H9 (cell line): ENCODE measurements around the gene MTTP. TPM values are rescaled to one million over a fixed set of nuclear protein-coding genes. Genes with fewer than 3 reads are reported as not detected.

Experiments
- DNase-seq: peaks from one replicate; pipeline ENCODE4 v3.0.0-alpha.2; 2017
- H2AFZ ChIP-seq: one replicate; pipeline ENCODE4 v1.6.1; 2013; ENCODE audit warnings: mild to moderate bottlenecking, low read length, control low read depth, moderate library complexity
- H2AK5ac ChIP-seq: 2 replicates; pipeline ENCODE4 v1.6.1; 2013; ENCODE audit warnings: low read length, control low read depth, mixed read lengths; ENCODE audit not compliant: insufficient read length
- H2BK120ac ChIP-seq: one replicate; pipeline ENCODE4 v1.6.1; 2013; ENCODE audit warnings: low read depth, mild to moderate bottlenecking, low read length, control low read depth, inconsistent platforms; ENCODE audit not compliant: poor library complexity, severe bottlenecking
- H2BK12ac ChIP-seq: 2 replicates; pipeline ENCODE4 v1.6.1; 2013; ENCODE audit warnings: low read length, control low read depth, mixed read lengths, low read depth; ENCODE audit not compliant: insufficient read length
- H2BK15ac ChIP-seq: 2 replicates; pipeline ENCODE4 v1.6.1; 2013; ENCODE audit warnings: low read depth, low read length, control low read depth
- H2BK20ac ChIP-seq: one replicate; pipeline ENCODE4 v1.6.1; 2013; ENCODE audit warnings: low read depth, mild to moderate bottlenecking, low read length, control low read depth, inconsistent platforms; ENCODE audit not compliant: poor library complexity, severe bottlenecking
- H2BK5ac ChIP-seq: 2 replicates; pipeline ENCODE4 v1.6.1; 2013; ENCODE audit warnings: low read length, control low read depth, mixed read lengths; ENCODE audit not compliant: insufficient read length
- H3K14ac ChIP-seq: 2 replicates; pipeline ENCODE4 v1.6.1; 2013; ENCODE audit warnings: low read length, control low read depth; ENCODE audit not compliant: insufficient read depth
- H3K18ac ChIP-seq: 2 replicates; pipeline ENCODE4 v1.6.1; 2013; ENCODE audit warnings: low read depth, mild to moderate bottlenecking, mixed read lengths, low read length, control low read depth; ENCODE audit not compliant: insufficient read length
- H3K23ac ChIP-seq: 2 replicates; pipeline ENCODE4 v1.6.1; 2013; ENCODE audit warnings: low read length, control low read depth, mixed read lengths, low read depth; ENCODE audit not compliant: insufficient read length
- H3K23me2 ChIP-seq: 2 replicates; pipeline ENCODE4 v1.6.1; 2013; ENCODE audit warnings: low read depth, mild to moderate bottlenecking, mixed read lengths, low read length, control low read depth; ENCODE audit not compliant: insufficient read length, poor library complexity, severe bottlenecking
- H3K27ac ChIP-seq: 2 replicates; pipeline ENCODE4 v1.5.1; 2013; ENCODE audit warnings: low read length, control low read depth, mixed read lengths, low read depth; ENCODE audit not compliant: insufficient read length
- H3K27me3 ChIP-seq: 2 replicates; pipeline ENCODE4 v1.6.1; 2013; ENCODE audit warnings: low read length, control low read depth, inconsistent platforms; ENCODE audit not compliant: insufficient read depth
- H3K4ac ChIP-seq: 2 replicates; pipeline ENCODE4 v1.6.1; 2013; ENCODE audit warnings: low read depth, mild to moderate bottlenecking, control low read depth, inconsistent platforms, low read length, moderate library complexity
- H3K4me1 ChIP-seq: 2 replicates; pipeline ENCODE4 v1.6.1; 2013; ENCODE audit warnings: low read length, control low read depth, inconsistent platforms; ENCODE audit not compliant: insufficient read depth
- H3K4me2 ChIP-seq: 2 replicates; pipeline ENCODE4 v1.6.1; 2013; ENCODE audit warnings: low read length, control low read depth, mixed read lengths; ENCODE audit not compliant: insufficient read length, insufficient read depth
- H3K56ac ChIP-seq: 2 replicates; pipeline ENCODE4 v1.6.1; 2013; ENCODE audit warnings: low read depth, mild to moderate bottlenecking, mixed read lengths, low read length, control low read depth; ENCODE audit not compliant: insufficient read length
- H3K79me1 ChIP-seq: 2 replicates; pipeline ENCODE4 v1.6.1; 2013; ENCODE audit warnings: low read depth, mild to moderate bottlenecking, moderate library complexity, low read length, control low read depth, inconsistent platforms; ENCODE audit not compliant: insufficient read depth, poor library complexity, severe bottlenecking
- H3K79me2 ChIP-seq: 2 replicates; pipeline ENCODE4 v1.6.1; 2013; ENCODE audit warnings: low read length, control low read depth, inconsistent platforms; ENCODE audit not compliant: insufficient read depth
- H3K9ac ChIP-seq: 2 replicates; pipeline ENCODE4 v1.6.1; 2013; ENCODE audit warnings: low read length, control low read depth, mixed read lengths; ENCODE audit not compliant: insufficient read length; ENCODE audit errors: extremely low read depth
- H3K9me3 ChIP-seq: one replicate; pipeline ENCODE4 v1.6.1; 2013; ENCODE audit warnings: low read depth, low read length, inconsistent platforms; ENCODE audit not compliant: control insufficient read depth
- H3T11ph ChIP-seq: one replicate; pipeline ENCODE4 v1.6.1; 2013; ENCODE audit warnings: mild to moderate bottlenecking, low read length, control low read depth, inconsistent platforms
- H4K20me1 ChIP-seq: one replicate; pipeline ENCODE4 v1.6.1; 2013; ENCODE audit not compliant: control insufficient read depth, insufficient read length, insufficient read depth
- H4K5ac ChIP-seq: 2 replicates; pipeline ENCODE4 v1.6.1; 2013; ENCODE audit warnings: low read depth, mild to moderate bottlenecking, mixed read lengths, low read length, control low read depth; ENCODE audit not compliant: insufficient read length
- H4K8ac ChIP-seq: replicated peaks from 2 replicates; pipeline ENCODE4 v1.6.1; 2013; ENCODE audit warnings: low read length, control low read depth, mixed read lengths, low read depth; ENCODE audit not compliant: insufficient read length
- H4K91ac ChIP-seq: 2 replicates; pipeline ENCODE4 v1.6.1; 2013; ENCODE audit warnings: low read depth, mild to moderate bottlenecking, moderate library complexity, mixed read lengths, low read length, control low read depth; ENCODE audit not compliant: insufficient read length
- H3K27ac Mint-ChIP-seq, 3 experiments: 2 replicates in 2 of 3; 3 replicates in 1 of 3; pipeline ENCODE4 v1.8.0; 2020 to 2021; ENCODE audit warnings: mixed read lengths in 3 of 3, mild to moderate bottlenecking in 1 of 3, moderate library complexity in 1 of 3
- H3K27me3 Mint-ChIP-seq: 2 replicates; pipeline ENCODE4 v1.8.0; 2021; ENCODE audit warnings: low read depth, mild to moderate bottlenecking, moderate library complexity, mixed read lengths
- H3K36me3 Mint-ChIP-seq, 3 experiments: 2 replicates in 2 of 3; 3 replicates in 1 of 3; pipeline ENCODE4 v1.8.0; 2020 to 2021; ENCODE audit warnings: low read depth in 3 of 3, mixed read lengths in 3 of 3; ENCODE audit not compliant: insufficient read depth in 1 of 3
- H3K4me1 Mint-ChIP-seq, 2 experiments: 2 replicates each; pipeline ENCODE4 v1.8.0; 2020; ENCODE audit warnings: mixed read lengths in 2 of 2
- H3K4me3 Mint-ChIP-seq, 2 experiments: 2 replicates in 1 of 2; 3 replicates in 1 of 2; pipeline ENCODE4 v1.8.0; 2020 to 2021; ENCODE audit warnings: mild to moderate bottlenecking in 2 of 2, mixed read lengths in 2 of 2, moderate library complexity in 1 of 2
- H3K9me3 Mint-ChIP-seq, 2 experiments: 2 replicates in 1 of 2; 3 replicates in 1 of 2; pipeline ENCODE4 v1.8.0; 2020; ENCODE audit warnings: mild to moderate bottlenecking in 2 of 2, mixed read lengths in 2 of 2, moderate library complexity in 1 of 2
- WGBS: extraction: QIAGEN DNeasy Blood & Tissue Kit; methylation state at CpG from one replicate; pipeline ENCODE4 v1.1.7; 2013; ENCODE audit warnings: missing lambda C conversion rate, low lambda C conversion rate, mixed read lengths; ENCODE audit not compliant: insufficient read length; ENCODE audit errors: extremely low coverage; 5-methylcytosine and 5-hydroxymethylcytosine counted together
- total RNA-seq: library from RNA; stranded (reverse); gene quantifications from 2 replicates; pipeline ENCODE4 v1.2.1, GENCODE V29; 2021
- TF ChIP-seq, protein P1 (sequence below): fragments of 200-600 bp; sonication (generic); conservative IDR thresholded peaks from 3 replicates; pipeline ENCODE4 v1.8.0; 2021; ENCODE audit warnings: antibody characterized with exemption, mild to moderate bottlenecking

The MTTP gene
- total RNA-seq, 1 experiment from 2014 or later = 0.46 TPM

GRCh38 chr4:99593781-99594641 lies 19.4 kb downstream of the MTTP start:
- no peaks in the 10 kb centered on the region for H3K4me1 ChIP-seq
- H3K27ac Mint-ChIP-seq = no peak overlapping the region
- H4K8ac ChIP-seq = no peak overlapping the region
- H3K9me3 Mint-ChIP-seq = no peaks in the 10 kb centered on the region
- H2BK20ac ChIP-seq = no peak overlapping the region
- no peaks in the 10 kb centered on the region for H3K4me1 Mint-ChIP-seq
- H3K4me3 Mint-ChIP-seq = no peak overlapping the region
- no peaks in the 10 kb centered on the region for H3K79me2 ChIP-seq
- no peaks in the 10 kb centered on the region for H3K27me3 ChIP-seq
- H2BK15ac ChIP-seq = no peak overlapping the region
- DNase-seq = no peak
- no peak overlapping the region for H4K5ac ChIP-seq
- H2AK5ac ChIP-seq = no peak overlapping the region
- no peak overlapping the region for H3K56ac ChIP-seq
- no peak overlapping the region for H3K14ac ChIP-seq
- no peaks in the 10 kb centered on the region for H3K79me1 ChIP-seq
- H4K20me1 ChIP-seq = no peaks in the 10 kb centered on the region
- no peak overlapping the region for H3K23ac ChIP-seq
- no peak overlapping the region for H2AFZ ChIP-seq
- no peak overlapping the region for H4K91ac ChIP-seq
- no peak overlapping the region for H2BK120ac ChIP-seq
- H3K23me2 ChIP-seq = no peaks in the 10 kb centered on the region
- H2BK5ac ChIP-seq = no peak overlapping the region
- no peak overlapping the region for H3K27ac ChIP-seq
- no peak overlapping the region for H3K4me2 ChIP-seq
- H3K36me3 Mint-ChIP-seq = no peaks in the 10 kb centered on the region
- H3K9ac ChIP-seq = no peak overlapping the region
- WGBS = no CpG with 5 or more reads among the region's 4 CpGs
- no peak overlapping the region for H3K18ac ChIP-seq
- H3K27me3 Mint-ChIP-seq = no peaks in the 10 kb centered on the region
- H3T11ph ChIP-seq = no peak overlapping the region
- no peaks in the 10 kb centered on the region for H3K9me3 ChIP-seq
- no peak overlapping the region for H3K4ac ChIP-seq
- H2BK12ac ChIP-seq = no peak overlapping the region
- TF ChIP-seq, protein P1, sequence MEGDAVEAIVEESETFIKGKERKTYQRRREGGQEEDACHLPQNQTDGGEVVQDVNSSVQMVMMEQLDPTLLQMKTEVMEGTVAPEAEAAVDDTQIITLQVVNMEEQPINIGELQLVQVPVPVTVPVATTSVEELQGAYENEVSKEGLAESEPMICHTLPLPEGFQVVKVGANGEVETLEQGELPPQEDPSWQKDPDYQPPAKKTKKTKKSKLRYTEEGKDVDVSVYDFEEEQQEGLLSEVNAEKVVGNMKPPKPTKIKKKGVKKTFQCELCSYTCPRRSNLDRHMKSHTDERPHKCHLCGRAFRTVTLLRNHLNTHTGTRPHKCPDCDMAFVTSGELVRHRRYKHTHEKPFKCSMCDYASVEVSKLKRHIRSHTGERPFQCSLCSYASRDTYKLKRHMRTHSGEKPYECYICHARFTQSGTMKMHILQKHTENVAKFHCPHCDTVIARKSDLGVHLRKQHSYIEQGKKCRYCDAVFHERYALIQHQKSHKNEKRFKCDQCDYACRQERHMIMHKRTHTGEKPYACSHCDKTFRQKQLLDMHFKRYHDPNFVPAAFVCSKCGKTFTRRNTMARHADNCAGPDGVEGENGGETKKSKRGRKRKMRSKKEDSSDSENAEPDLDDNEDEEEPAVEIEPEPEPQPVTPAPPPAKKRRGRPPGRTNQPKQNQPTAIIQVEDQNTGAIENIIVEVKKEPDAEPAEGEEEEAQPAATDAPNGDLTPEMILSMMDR = no peak
